HG03520 (cell line): Measurements from ENCODE around the gene ADARB2.

Experiments used
- ATAC-seq: cut with Tn5 transposase; IDR thresholded peaks from one replicate; pipeline ENCODE4 v1.9.1; 2021; ENCODE audit warnings: mild to moderate bottlenecking, moderate library complexity; ENCODE audit not compliant: unreplicated experiment

Gene ADARB2

DNA sequence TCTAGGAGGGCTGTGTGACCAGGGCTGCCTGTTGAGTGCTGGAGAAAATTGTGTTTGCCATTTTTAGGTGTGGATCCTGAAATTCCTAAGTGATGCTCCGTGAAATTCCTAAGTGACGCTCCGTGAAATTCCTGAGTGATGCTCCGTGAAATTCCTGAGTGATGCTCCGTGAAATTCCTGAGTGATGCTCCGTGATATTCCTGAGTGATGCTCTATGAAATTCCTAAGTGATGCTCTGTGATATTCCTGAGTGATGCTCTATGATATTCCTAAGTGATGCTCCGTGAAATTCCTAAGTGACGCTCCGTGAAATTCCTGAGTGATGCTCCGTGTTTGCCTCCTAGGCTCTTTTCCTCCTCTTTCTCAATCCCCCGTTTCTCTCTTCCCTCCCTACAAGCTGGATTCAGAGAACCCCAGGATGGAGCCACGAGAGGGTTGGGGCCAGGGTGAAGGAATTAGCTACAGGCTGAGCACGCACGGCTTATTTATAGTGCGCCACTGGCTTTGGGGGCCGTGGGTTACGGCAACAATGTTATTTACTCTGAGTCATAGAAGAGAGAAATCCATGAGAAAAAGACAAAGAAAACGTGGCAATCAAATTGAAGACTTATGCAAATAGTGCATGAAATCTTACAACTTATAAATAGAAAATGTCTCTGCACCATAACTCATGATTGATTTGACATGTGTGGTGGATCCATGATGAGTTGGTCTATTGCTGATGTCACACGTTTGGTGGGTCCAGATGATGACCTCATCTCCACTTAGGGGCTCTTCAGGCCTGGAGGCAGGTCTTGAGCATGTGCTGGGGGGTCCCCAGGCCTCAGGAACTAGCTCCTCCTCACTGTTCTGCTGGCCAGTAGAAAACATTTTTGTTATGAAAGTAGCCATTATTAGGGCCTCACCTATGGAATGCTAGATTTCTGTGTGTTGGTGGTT, 456.6 kb downstream of the ADARB2 start:
- no peak for ATAC-seq

- ATAC-seq: no peak
These were observed 459.0 kb downstream of the ADARB2 start for GRCh38 chr10:1278306-1278705.

- no peak for ATAC-seq
These were observed 462.4 kb downstream of the ADARB2 start for GRCh38 chr10:1274701-1275544.

DNA sequence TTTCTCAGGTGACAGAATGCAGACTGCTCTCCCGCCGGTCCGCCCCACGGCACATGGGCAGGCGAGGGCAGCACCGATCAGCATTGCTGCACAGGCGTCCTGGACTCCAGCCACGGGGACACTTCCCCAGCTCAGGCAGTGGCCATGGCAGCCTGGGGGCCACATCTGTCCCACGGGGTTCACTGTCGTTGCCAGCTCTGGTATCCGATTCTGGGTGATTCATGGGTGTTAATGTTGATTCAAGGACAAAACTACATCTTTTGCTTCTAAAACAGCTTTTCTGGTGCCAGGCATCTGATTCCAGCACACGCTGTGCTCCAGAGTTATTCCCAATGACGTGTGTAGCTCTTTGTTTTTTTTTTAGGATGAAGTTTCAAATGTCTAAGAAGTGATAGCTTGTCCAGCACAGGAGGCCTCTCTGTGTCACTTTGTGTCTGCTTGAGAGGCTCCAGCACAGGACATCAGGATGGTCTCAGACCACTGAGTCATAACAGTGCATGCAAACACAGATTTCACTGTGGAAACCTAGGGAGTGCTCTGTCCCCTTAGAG, 463.1 kb downstream of the ADARB2 start:
- ATAC-seq: no peak

GRCh38 chr10:1273372-1274105, 463.8 kb downstream of the ADARB2 start:
- ATAC-seq: no peak

DNA sequence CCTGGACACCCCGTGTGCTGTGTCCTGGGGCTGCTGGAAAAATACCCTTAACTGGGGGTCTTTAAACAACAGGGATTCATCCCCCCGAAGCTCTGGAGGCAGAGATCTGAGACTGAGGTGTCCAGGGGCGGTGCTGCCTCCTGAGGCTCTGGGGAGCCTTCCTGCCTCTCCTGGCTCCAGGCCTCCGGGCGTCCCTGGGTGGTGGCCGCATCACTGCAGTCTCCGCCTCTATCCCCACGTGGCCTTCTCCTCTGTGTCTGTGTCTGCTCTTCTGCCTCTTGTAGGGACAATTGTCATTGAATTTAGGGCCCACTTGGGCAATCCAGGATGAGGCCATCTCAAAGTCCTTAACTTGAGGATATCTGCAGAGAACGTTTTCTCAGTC, 464.6 kb downstream of the ADARB2 start:
- ATAC-seq: no peak

DNA sequence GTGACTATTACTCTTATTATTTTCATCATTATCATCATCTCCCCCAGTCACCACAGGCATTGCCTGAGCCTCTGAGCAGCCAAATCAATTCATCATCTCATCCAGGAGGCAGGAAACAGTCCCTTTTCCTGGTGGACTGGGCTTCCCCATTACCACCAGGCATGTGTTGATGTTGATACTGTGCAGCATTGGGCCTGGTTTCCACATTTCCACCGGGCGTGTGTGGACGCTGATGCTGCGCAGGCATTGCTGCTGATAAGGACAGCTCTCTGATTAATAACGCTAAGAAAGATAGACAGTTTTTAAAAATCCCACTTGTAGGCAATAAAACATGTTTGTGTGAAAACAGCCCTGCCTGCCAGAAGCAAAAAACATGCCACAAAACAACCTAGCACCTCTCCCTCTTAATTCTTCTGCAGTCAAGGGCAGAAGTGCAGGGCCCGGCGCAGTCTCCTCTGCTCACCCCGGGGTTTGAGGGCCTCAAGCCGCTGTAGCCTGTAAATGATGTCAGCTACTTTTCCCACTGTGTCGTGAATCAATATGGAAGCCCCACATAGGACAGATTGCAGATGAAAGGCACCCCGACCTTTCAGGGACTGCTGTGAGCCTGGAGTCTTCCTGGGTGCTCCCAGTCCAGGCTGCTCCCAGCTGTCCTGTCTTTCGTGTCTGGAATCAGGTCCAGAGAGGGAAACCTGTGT, 465.1 kb downstream of the ADARB2 start:
- no peak for ATAC-seq

- no peak for ATAC-seq
These were observed 466.4 kb downstream of the ADARB2 start for GRCh38 chr10:1270906-1271305.

DNA sequence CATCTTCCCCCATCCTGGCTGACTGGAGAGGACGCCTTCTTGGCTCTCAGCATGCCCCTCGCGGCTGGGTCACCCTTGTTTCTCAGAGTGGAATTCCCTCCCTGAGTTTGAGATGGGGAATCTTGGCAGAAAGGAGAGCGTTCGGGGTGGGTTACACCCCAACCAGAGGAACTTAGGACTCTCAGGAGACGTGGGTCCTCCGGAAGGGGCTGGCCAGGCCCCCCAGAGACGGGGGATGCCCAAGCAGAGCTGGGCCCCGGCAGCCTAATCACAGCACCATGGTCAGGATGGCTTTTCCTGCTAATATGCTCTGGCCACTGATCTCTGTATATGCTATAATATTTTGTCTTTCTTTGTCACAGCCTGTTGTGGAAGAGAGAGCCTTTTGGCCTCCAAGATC, 466.8 kb downstream of the ADARB2 start:
- ATAC-seq: no peak

DNA sequence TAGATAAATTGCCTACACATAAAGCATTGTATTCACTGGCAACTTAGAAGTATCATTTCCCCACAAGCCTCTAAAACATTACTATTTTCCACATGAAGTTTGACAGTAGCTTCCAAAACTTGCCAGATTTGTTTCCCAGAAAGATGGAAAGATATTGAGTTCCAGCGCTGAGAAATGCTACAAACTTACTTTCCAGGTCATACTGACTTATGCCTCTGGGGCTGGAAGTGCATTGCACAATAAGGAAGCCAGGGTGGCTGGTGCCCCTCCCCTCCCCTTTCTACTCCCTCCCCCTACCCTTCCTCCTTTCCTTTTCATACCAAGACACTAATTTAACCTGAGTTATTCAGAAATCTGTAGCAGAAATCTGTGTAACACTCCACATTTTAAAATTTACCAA, 468.5 kb downstream of the ADARB2 start:
- ATAC-seq: no peak

GRCh38 chr10:1267568-1267967, 469.8 kb downstream of the ADARB2 start:
- ATAC-seq: no peak

DNA sequence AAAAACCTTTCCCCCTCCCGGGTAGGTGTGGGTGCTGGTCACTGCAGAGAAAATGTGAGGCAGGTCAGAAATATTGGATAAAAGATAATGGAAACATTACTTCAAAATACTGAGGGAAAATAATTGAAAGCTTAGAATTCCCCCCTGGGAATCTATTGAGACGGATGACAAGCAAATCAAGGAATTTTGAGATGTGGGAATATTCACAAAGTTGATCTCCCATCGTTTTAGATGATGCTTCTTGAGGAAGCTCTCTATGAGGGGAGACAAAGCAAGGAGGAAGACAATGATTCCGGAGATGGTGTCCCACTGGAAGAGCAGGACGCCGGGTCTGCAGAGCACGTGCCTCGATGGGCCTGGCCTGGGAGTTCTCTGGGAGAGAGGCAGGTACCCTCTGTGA, 470.2 kb downstream of the ADARB2 start:
- no peak for ATAC-seq

DNA sequence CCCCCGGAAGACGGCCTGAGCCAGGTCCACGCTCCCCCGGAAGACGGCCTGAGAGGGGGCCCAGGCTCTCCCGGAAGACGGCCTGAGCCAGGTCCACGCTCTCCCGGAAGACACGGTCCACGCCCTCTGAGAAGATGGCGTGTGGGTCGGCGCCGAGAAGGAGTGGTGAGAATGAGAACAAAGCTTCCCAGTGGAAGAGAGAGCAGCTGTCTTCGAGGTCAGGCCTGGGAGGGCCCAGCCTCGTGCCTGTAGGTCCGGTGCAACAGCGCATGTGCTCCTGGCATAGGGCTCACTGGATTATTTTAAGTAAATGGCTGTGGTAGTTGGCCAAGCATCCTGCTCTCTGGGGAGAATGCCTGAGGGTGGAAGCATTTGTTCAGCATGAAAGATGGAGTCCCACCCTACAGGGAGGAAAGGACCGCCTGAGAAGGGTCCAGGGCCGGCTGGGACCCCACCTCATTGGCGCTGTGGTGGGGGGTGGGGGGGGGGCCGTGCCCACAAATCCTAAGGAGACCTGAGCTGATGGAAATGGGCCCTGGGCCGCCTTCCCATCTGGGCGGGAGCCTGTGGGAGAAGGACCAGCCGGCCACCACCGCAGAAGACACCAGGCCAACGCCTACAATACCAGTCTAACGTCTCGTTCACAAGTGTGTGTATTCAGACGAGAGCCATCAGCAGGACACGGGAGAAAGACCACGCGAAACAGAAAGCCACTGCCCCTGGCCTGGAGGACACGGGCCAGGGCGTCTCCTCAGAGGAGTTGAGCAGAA, 471.1 kb downstream of the ADARB2 start:
- no peak for ATAC-seq

GRCh38 chr10:1264001-1264400, 473.3 kb downstream of the ADARB2 start:
- no peak for ATAC-seq

DNA sequence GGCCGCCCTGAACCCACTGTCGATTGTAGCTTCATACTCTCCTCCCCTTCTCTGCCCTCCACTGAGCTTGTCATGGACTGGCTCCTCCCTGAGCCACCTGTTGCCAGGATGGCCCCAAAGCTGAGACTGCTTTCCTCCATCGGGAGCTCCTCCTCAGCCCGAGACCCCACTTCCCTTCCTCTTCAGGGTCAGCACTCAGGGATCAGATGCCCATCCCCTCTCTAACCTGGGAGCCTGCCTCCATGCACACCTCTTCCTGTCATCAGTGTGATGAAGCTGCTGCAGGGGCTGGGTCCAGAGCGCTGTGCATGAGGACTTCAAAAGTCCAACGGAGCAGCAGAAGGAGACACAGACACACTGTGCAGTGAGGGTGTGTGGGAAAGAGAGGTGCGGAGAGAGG, 480.1 kb downstream of the ADARB2 start:
- no peak for ATAC-seq

- no peak for ATAC-seq
These were observed 480.9 kb downstream of the ADARB2 start for GRCh38 chr10:1256432-1256725.

DNA sequence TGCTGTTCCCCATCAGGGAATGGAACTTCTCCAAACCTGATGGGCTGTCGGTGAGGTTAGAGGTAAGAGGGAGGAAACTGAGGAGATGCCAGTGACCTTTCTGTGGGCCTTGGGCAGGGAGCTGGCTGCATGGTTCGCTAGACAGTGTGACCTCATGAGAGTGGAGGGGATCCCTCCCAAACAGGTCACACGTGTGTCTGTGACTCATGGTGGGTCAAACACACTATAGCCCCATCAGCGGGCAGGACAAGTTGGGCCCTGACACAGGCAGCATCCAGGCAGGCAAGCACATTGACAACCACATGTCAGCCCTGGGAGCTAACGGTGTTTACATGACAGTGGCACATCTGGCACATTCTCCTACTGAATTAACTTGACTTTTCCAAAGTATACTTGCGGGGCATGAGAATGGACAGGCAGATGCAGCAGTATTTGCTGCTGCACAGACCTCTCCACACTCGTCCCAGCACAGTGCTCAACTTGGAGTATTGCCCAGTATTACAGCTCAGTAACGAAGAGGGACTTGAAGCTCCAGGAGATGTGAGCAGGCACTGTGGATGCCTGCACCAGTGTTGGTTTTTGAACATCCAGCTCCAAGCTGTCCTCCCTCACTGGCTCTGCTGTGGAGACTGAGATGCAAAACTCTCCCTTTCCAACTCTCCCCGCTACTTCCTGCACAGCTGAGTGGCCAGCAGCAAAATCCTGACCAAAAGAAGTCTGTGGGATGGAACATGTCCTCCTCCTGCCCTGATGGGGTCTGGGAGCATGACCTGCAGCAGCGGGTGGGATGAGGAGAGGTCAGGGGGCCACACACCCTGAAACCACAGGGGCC, 481.5 kb downstream of the ADARB2 start:
- no peak for ATAC-seq

GRCh38 chr10:1255118-1255517, 482.2 kb downstream of the ADARB2 start:
- ATAC-seq: no peak
